Fibroblast of lung (primary cell): ENCODE results near the gene INS. TPM values are rescaled to one million over a fixed set of nuclear protein-coding genes. Genes with fewer than 3 reads are reported as not detected.

Source experiments
- DNase-seq, 2 donors: peaks; one replicate each; pipeline versions ENCODE4 v3.0.0 to v3.0.0-alpha.2; 2010; ENCODE audit warnings: low read depth in 2 of 2
- H2AFZ ChIP-seq: 2 replicates; pipeline ENCODE4 v1.5.1; 2012; ENCODE audit warnings: low read length, control low read depth, inconsistent platforms
- H3K27ac ChIP-seq: 2 replicates; pipeline ENCODE4 v1.5.1; 2011; ENCODE audit warnings: low read length, control low read depth; ENCODE audit not compliant: insufficient read depth
- H3K27me3 ChIP-seq: 2 replicates; pipeline ENCODE4 v1.5.1; 2011; ENCODE audit warnings: mild to moderate bottlenecking, low read length; ENCODE audit not compliant: control insufficient read depth, insufficient read depth
- H3K36me3 ChIP-seq: 2 replicates; pipeline ENCODE4 v1.5.1; 2011; ENCODE audit warnings: low read length; ENCODE audit not compliant: control insufficient read depth, insufficient read depth
- H3K4me1 ChIP-seq: 2 replicates; pipeline ENCODE4 v1.5.1; 2011; ENCODE audit warnings: low read length; ENCODE audit not compliant: control insufficient read depth, insufficient read depth; ENCODE audit errors: extremely low read depth
- H3K4me2 ChIP-seq: 2 replicates; pipeline ENCODE4 v1.5.1; 2011; ENCODE audit warnings: low read length, control low read depth; ENCODE audit not compliant: insufficient read depth; ENCODE audit errors: extremely low read depth
- H3K4me3 ChIP-seq, 4 experiments: fragments of 200-600 bp in 1 of 4; sonication (generic) in 1 of 4; replicated peaks in 1 of 4; 2 replicates each; pipeline ENCODE4 v1.5.1; 2011 to 2016; ENCODE audit warnings: low read length in 4 of 4, low read depth in 3 of 4, mild to moderate bottlenecking in 3 of 4, control low read depth in 2 of 4, inconsistent platforms in 1 of 4, mixed read lengths in 1 of 4; ENCODE audit not compliant: insufficient read depth in 1 of 4; ENCODE audit errors: control extremely low read depth in 1 of 4
- H3K79me2 ChIP-seq: 2 replicates; pipeline ENCODE4 v1.5.1; 2012; ENCODE audit warnings: mild to moderate bottlenecking, low read length, inconsistent platforms; ENCODE audit not compliant: control insufficient read depth, insufficient read depth
- H3K9ac ChIP-seq: 2 replicates; pipeline ENCODE4 v1.5.1; 2011; ENCODE audit warnings: mild to moderate bottlenecking, low read length, control low read depth; ENCODE audit not compliant: insufficient read depth
- H3K9me3 ChIP-seq: 2 replicates; pipeline ENCODE4 v1.5.1; 2012; ENCODE audit warnings: low read depth, low read length; ENCODE audit not compliant: control insufficient read depth, insufficient read depth
- H4K20me1 ChIP-seq: 2 replicates; pipeline ENCODE4 v1.5.1; 2011; ENCODE audit warnings: low read length; ENCODE audit not compliant: control insufficient read depth, insufficient read depth; ENCODE audit errors: extremely low read depth
- CTCF ChIP-seq, 2 donors: IDR thresholded peaks in 1 of 2; conservative IDR thresholded peaks in 1 of 2; 1 replicate in 1 of 2; 2 replicates in 1 of 2; pipeline ENCODE4 v1.5.1; 2011 to 2012; ENCODE audit warnings: low read length in 2 of 2, control low read depth in 1 of 2, inconsistent platforms in 1 of 2, low read depth in 1 of 2, mild to moderate bottlenecking in 1 of 2
- EZH2 ChIP-seq: IDR thresholded peaks from 2 replicates; pipeline ENCODE4 v1.5.1; 2012; ENCODE audit warnings: low read length, control low read depth, mild to moderate bottlenecking; ENCODE audit errors: missing control alignments
- polyA plus RNA-seq, 2 donors: library from polyadenylated mRNA; depleted of rRNA in 1 of 2; stranded (reverse) in 1 of 2; unstranded in 1 of 2; fragments of >200 nt; gene quantifications; 2 replicates each; pipeline ENCODE4 v1.2.1, GENCODE V29; 2011 to 2012; ENCODE audit warnings: missing spikeins in 1 of 2
- total RNA-seq: library from RNA; depleted of rRNA; stranded (reverse); fragments of >200 nt; gene quantifications from 2 replicates; pipeline ENCODE4 v1.2.1, GENCODE V29; 2014

The INS gene
- total and polyA plus RNA-seq, 2 donors (not counting 1 experiment from before 2014, with no cell fraction given) = not detected

- no peaks in the 10 kb centered on the region for H3K79me2 ChIP-seq
- TF ChIP-seq EZH2 (peak; percentile 85), CTCF (conservative IDR thresholded peaks at IDR 0.05 in 1 of 2, IDR thresholded peaks at IDR 0.05 in 1 of 2; ENCODE audit: low read depth in 1 of 2, low read length in 2 of 2) (no peak)
- no peak overlapping the region for H3K4me3 ChIP-seq
Observed at GRCh38 chr11:2139621-2140337, 21.2 kb downstream of the INS start.

GRCh38 chr11:2139123-2139521, 21.9 kb downstream of the INS start, which contains the start of gene IGF2:
TSS of gene IGF2 (minus strand) at chr11:2139389. CDS start at chr11:2135523, 3,866 bp downstream.
- peaks cover 1% of the 10 kb centered on the region for H4K20me1 ChIP-seq
- H3K9me3 ChIP-seq = no peaks in the 10 kb centered on the region
- peak within 1 kb of the TSS in 1 of 4 experiments; percentile 39 for H3K4me3 ChIP-seq
- H3K36me3 ChIP-seq = no peaks in the 10 kb centered on the region
- peak in 1 of 2 donors; percentile 25 for DNase-seq
- H3K27ac ChIP-seq = no peak within 1 kb of the TSS
- peaks cover 35% of the 10 kb centered on the region for H3K27me3 ChIP-seq
- no peaks in the 10 kb centered on the region for H3K4me1 ChIP-seq
- no peak within 1 kb of the TSS for H3K9ac ChIP-seq
- no peak within 1 kb of the TSS for H2AFZ ChIP-seq
- H3K79me2 ChIP-seq = no peaks in the 10 kb centered on the region
- H3K4me2 ChIP-seq = no peak within 1 kb of the TSS
- TF ChIP-seq EZH2 = no peak
- no peak for TF ChIP-seq CTCF (conservative IDR thresholded peaks at IDR 0.05 in 1 of 2, IDR thresholded peaks at IDR 0.05 in 1 of 2; ENCODE audit: low read depth in 1 of 2, low read length in 2 of 2)

More at GRCh38 chr11:2139621-2140337, 21.2 kb downstream of the INS start:
- Histone ChIP-seq H4K20me1 (peaks cover 1% of the 10 kb centered on the region), H3K27me3 (peaks cover 38% of the 10 kb centered on the region), H2AFZ (no peak overlapping the region), H3K27ac (no peak overlapping the region), H3K9ac (no peak overlapping the region), H3K4me2 (no peak overlapping the region), H3K9me3 (no peaks in the 10 kb centered on the region), H3K36me3 (no peaks in the 10 kb centered on the region), H3K4me1 (no peaks in the 10 kb centered on the region)
- DNase-seq = no peak

GRCh38 chr11:2138431-2139122, 22.4 kb downstream of the INS start:
- H4K20me1 ChIP-seq = peaks cover 1% of the 10 kb centered on the region
- no peaks in the 10 kb centered on the region for H3K9me3 ChIP-seq
- no peaks in the 10 kb centered on the region for H3K4me1 ChIP-seq
- TF ChIP-seq EZH2 (peak; percentile 76), CTCF (conservative IDR thresholded peaks at IDR 0.05 in 1 of 2, IDR thresholded peaks at IDR 0.05 in 1 of 2; ENCODE audit: low read depth in 1 of 2, low read length in 2 of 2) (no peak)
- H2AFZ ChIP-seq = no peak overlapping the region
- H3K27me3 ChIP-seq = peaks cover 35% of the 10 kb centered on the region
- no peak overlapping the region for H3K9ac ChIP-seq
- H3K4me3 ChIP-seq = peak overlapping the region in 1 of 4 experiments; percentile 39
- H3K79me2 ChIP-seq = no peaks in the 10 kb centered on the region
- DNase-seq = peak in 1 of 2 donors; percentile 21
- H3K4me2 ChIP-seq = no peak overlapping the region
- no peaks in the 10 kb centered on the region for H3K36me3 ChIP-seq
- H3K27ac ChIP-seq = no peak overlapping the region
